ENCODE data around the gene PF4V1.

PF4V1 gene

DNA sequence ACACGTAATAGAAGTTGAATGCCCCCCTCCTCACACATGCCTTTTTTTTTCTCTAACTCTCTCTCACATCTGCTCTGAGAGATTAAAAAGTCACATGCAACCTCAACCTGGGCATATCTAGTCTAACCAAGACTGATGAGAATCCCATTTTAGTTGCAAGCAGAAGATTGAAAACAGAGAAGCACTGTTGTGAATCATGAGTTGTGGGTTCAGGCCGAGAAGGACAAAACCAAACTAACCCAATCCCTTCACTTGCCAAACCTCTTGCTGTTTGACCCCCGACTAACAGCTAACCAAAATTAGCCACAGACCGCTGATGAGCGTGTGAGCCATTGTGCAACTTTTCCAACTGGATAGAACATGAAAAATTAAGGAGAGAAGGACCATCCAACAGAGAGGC lies 47.9 kb downstream of the PF4V1 start:
- peak in 1 of 2 donors; percentile 55 for DNase-seq (ENCODE audit: low read depth in 2 of 2)
- TF ChIP-seq, protein P1, sequence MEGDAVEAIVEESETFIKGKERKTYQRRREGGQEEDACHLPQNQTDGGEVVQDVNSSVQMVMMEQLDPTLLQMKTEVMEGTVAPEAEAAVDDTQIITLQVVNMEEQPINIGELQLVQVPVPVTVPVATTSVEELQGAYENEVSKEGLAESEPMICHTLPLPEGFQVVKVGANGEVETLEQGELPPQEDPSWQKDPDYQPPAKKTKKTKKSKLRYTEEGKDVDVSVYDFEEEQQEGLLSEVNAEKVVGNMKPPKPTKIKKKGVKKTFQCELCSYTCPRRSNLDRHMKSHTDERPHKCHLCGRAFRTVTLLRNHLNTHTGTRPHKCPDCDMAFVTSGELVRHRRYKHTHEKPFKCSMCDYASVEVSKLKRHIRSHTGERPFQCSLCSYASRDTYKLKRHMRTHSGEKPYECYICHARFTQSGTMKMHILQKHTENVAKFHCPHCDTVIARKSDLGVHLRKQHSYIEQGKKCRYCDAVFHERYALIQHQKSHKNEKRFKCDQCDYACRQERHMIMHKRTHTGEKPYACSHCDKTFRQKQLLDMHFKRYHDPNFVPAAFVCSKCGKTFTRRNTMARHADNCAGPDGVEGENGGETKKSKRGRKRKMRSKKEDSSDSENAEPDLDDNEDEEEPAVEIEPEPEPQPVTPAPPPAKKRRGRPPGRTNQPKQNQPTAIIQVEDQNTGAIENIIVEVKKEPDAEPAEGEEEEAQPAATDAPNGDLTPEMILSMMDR (IDR thresholded peaks at IDR 0.05; ENCODE audit: low read depth, low read length): no peak
- no peak overlapping the region for H3K4me3 ChIP-seq (replicated peaks in 1 of 2; ENCODE audit: low read depth in 2 of 2, low read length in 2 of 2)

DNA sequence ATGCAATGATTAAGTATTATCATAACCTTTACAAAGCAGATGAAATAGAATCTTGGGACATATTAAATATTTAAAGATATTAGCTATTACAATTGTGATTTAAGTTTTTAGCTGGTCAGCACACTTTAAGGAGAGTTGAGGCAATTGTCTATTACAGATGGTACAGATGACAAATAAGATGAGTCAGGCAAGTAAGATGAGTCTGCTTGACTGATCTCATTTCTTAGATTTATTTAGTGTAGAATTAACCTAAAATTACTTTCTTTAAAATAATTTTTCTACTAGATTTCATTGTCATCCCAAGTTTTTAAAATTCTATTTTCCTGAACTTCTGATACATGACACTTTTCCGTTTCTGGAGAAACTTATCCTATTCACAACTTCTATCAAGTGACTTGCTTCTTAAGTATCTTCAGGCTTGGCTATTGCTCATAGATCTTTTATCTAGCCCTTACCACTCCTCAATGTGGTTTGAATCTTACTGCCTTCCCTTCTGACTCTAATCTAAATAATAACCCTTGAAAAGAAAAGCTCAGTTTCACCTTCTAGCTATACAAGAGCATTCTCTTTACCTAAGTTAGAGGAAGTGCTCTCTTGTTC lies 49.0 kb downstream of the PF4V1 start:
- no peak overlapping the region for H3K4me3 ChIP-seq (replicated peaks in 1 of 2; ENCODE audit: low read depth in 2 of 2, low read length in 2 of 2)
- TF ChIP-seq, protein P1 (IDR thresholded peaks at IDR 0.05; ENCODE audit: low read depth, low read length): no peak
- DNase-seq (ENCODE audit: low read depth in 2 of 2): peak in 1 of 2 donors; percentile 83

DNA sequence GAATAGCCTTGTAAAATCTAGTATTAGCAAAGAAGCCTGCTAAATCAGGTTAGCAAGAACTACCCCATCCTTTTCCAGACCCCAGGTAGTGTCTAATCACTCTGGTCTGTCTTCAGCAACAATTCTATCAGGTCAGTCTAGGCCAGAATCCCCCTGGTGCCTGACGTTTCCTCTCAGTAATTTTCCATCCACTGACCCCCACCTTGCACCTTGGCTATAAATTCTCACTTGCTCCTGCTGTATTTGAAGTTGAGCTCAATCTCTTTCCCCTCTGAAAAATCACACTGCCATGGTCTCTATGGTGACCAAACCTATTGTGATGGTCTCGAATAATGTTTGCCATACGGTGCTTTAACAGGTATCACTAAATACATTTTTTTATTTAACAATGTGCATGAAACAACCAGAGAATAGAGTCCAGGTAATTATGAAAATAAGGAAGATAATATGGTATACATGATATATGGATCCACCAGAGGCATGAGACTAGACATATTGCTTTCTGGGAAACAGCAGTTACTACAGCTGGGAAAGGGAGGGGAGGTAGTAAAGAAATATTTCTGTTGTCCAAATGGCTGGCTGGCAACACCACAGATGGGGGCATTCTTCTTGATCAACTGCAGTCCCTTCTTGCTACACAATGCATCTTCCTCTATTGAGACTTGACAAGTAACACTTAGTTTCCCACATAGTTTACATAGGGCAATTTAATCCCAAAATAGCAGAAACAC lies 49.9 kb downstream of the PF4V1 start:
- no peak overlapping the region for H3K4me3 ChIP-seq (replicated peaks in 1 of 2; ENCODE audit: low read depth in 2 of 2, low read length in 2 of 2)
- no peak for DNase-seq (ENCODE audit: low read depth in 2 of 2)
- TF ChIP-seq, protein P1 (IDR thresholded peaks at IDR 0.05; ENCODE audit: low read depth, low read length): no peak

Data from cardiac fibroblast (primary cell).